Esophagus squamous epithelium (tissue), 5 donors: ENCODE data around the gene MAT2A. TPM values are rescaled to one million over a fixed set of nuclear protein-coding genes. Genes with fewer than 3 reads are reported as not detected.

ENCODE experiments used
- DNase-seq: peaks from one replicate; lab custom pipeline; 2025; lab: John Stamatoyannopoulos, UW
- H3K27ac ChIP-seq, 4 donors: fragments of 200-600 bp; sonication (generic); one replicate each; pipeline ENCODE4 v1.5.1; 2016 to 2019; ENCODE audit warnings: mild to moderate bottlenecking in 1 of 4
- H3K27me3 ChIP-seq, 4 donors: fragments of 200-600 bp; sonication (generic); 1 replicate in 3 of 4; 2 replicates in 1 of 4; pipeline versions ENCODE4 v1.5.1 to v1.6.0; 2017 to 2021; ENCODE audit warnings: antibody characterized with exemption in 1 of 4
- H3K36me3 ChIP-seq, 3 donors: fragments of 200-600 bp; sonication (generic); one replicate each; pipeline ENCODE4 v1.5.1; 2016 to 2019
- H3K4me1 ChIP-seq, 3 donors: fragments of 200-600 bp; sonication (generic); one replicate each; pipeline ENCODE4 v1.5.1; 2017 to 2019
- H3K4me3 ChIP-seq, 4 donors: fragments of 200-600 bp; sonication (generic); 1 replicate in 3 of 4; 2 replicates in 1 of 4; pipeline ENCODE4 v1.5.1; 2016 to 2019; ENCODE audit warnings: mild to moderate bottlenecking in 2 of 4, moderate library complexity in 1 of 4
- H3K9me3 ChIP-seq, 3 donors: fragments of 200-600 bp; sonication (generic); one replicate each; pipeline ENCODE4 v1.5.1; 2016 to 2019
- CTCF ChIP-seq, 6 experiments: fragments of 450-650 bp in 4 of 6; fragments of 200-600 bp in 2 of 6; sonication (generic) in 2 of 6; IDR thresholded peaks; one replicate each; pipeline ENCODE4 v1.5.1; 2016 to 2019; ENCODE audit warnings: antibody characterized with exemption in 6 of 6, mild to moderate bottlenecking in 4 of 6, moderate library complexity in 4 of 6
- POLR2A ChIP-seq, 4 donors: fragments of 450-650 bp; IDR thresholded peaks; one replicate each; pipeline ENCODE4 v1.6.1; 2017; ENCODE audit warnings: antibody characterized with exemption in 4 of 4, mild to moderate bottlenecking in 4 of 4, moderate library complexity in 3 of 4
- WGBS, 2 donors: methylation state at CpG; one replicate each; pipeline ENCODE4 v1.1.5; 2018; 5-methylcytosine and 5-hydroxymethylcytosine counted together
- intact Hi-C: fragments of 100-400 bp; cut with DNase I; formaldehyde crosslinking; loops from one replicate; pipeline ENCODE4 v1.15.0; 2022
- total RNA-seq, 4 donors: library from RNA; depleted of rRNA; stranded (reverse); fragments of >200 nt; gene quantifications; one replicate each; pipeline ENCODE4 v1.1.0, GENCODE V29; 2016
- donor health status: DM: yes; HTN: yes; CAD: no.

The MAT2A gene
- total RNA-seq, 4 donors from 2014 or later: 81.8 to 272 (median 121) TPM

- no peak overlapping the region for H3K4me3 ChIP-seq
- intact Hi-C loops: no loop called here
- WGBS, 2 donors: 90 to 100% methylated on average over 1 of the region's 1 CpG
- no peaks in the 10 kb centered on the region for H3K9me3 ChIP-seq
- no peaks in the 10 kb centered on the region for H3K36me3 ChIP-seq
- H3K4me1 ChIP-seq: peaks cover 0 to 17% (median 4%) of the 10 kb centered on the region in 3 donors
- no peak overlapping the region for H3K27ac ChIP-seq
- TF ChIP-seq POLR2A (IDR thresholded peaks at IDR 0.05): no peak
- TF ChIP-seq CTCF (IDR thresholded peaks at IDR 0.05): no peak
- no peak for DNase-seq
- no peaks in the 10 kb centered on the region for H3K27me3 ChIP-seq
These were observed 9.2 kb upstream of the MAT2A start for GRCh38 chr2:85529809-85530208.

- H3K36me3 ChIP-seq: no peaks in the 10 kb centered on the region
- intact Hi-C loops: no loop called here
- 21 to 39% methylated on average over 2 of the region's 2 CpGs for WGBS, 2 donors
- TF ChIP-seq CTCF (IDR thresholded peaks at IDR 0.05): no peak
- H3K27me3 ChIP-seq: no peaks in the 10 kb centered on the region
- no peak for DNase-seq
- no peak overlapping the region for H3K4me3 ChIP-seq
- H3K4me1 ChIP-seq: peaks cover 0 to 19% (median 0%) of the 10 kb centered on the region in 3 donors
- no peaks in the 10 kb centered on the region for H3K9me3 ChIP-seq
- no peak overlapping the region for H3K27ac ChIP-seq
These were observed 7.4 kb upstream of the MAT2A start for GRCh38 chr2:85531589-85531988.

GRCh38 chr2:85534099-85534498 lies 4.9 kb upstream of the MAT2A start:
- no peak overlapping the region for H3K27ac ChIP-seq
- 53 to 61% methylated on average over 3 of the region's 3 CpGs for WGBS, 2 donors
- H3K4me3 ChIP-seq: no peak overlapping the region
- no peaks in the 10 kb centered on the region for H3K36me3 ChIP-seq
- no peaks in the 10 kb centered on the region for H3K9me3 ChIP-seq
- intact Hi-C loops: no loop called here
- TF ChIP-seq CTCF (IDR thresholded peaks at IDR 0.05): no peak
- no peak for TF ChIP-seq POLR2A (IDR thresholded peaks at IDR 0.05)
- DNase-seq: no peak
- H3K4me1 ChIP-seq: peaks cover 0 to 33% (median 8%) of the 10 kb centered on the region in 3 donors
- no peaks in the 10 kb centered on the region for H3K27me3 ChIP-seq

- DNase-seq: no peak
- Histone ChIP-seq H3K27me3 (no peaks in the 10 kb centered on the region), H3K27ac (no peak overlapping the region), H3K4me1 (peaks cover 0 to 33% (median 8%) of the 10 kb centered on the region in 3 donors), H3K36me3 (no peaks in the 10 kb centered on the region), H3K9me3 (no peaks in the 10 kb centered on the region), H3K4me3 (no peak overlapping the region)
- TF ChIP-seq CTCF (IDR thresholded peaks at IDR 0.05) (no peak), POLR2A (IDR thresholded peaks at IDR 0.05) (no peak)
- WGBS, 2 donors: 63 to 78% methylated on average over 3 of the region's 3 CpGs
- intact Hi-C loops: no loop called here
These were observed 4.1 kb upstream of the MAT2A start for GRCh38 chr2:85534881-85535280.

- DNase-seq: no peak
- H3K9me3 ChIP-seq: no peaks in the 10 kb centered on the region
- intact Hi-C loops: no loop called here
These were observed 2.5 kb upstream of the MAT2A start for GRCh38 chr2:85536479-85536878.

More at GRCh38 chr2:85536479-85536878, 2.5 kb upstream of the MAT2A start:
- Histone ChIP-seq H3K4me1 (peaks cover 2 to 42% (median 17%) of the 10 kb centered on the region in 3 donors), H3K27ac (peak overlapping the region in 3 of 4 donors; percentile 2 to 96 (median 50)), H3K27me3 (no peaks in the 10 kb centered on the region), H3K36me3 (peaks cover 0 to 5% (median 0%) of the 10 kb centered on the region in 3 donors), H3K4me3 (no peak overlapping the region)
- 31 to 61% methylated on average over 3 of the region's 3 CpGs for WGBS, 2 donors
- TF ChIP-seq CTCF (IDR thresholded peaks at IDR 0.05) (no peak), POLR2A (IDR thresholded peaks at IDR 0.05) (no peak)
